ENCODE data around the gene MB. TPM values are rescaled to one million over a fixed set of nuclear protein-coding genes. Genes with fewer than 3 reads are reported as not detected.

Gene MB
- total and polyA plus RNA-seq, 9 of the 15 experiments (the other 6 are each of a cell fraction or from before 2014, with no cell fraction given): not detected

DNA sequence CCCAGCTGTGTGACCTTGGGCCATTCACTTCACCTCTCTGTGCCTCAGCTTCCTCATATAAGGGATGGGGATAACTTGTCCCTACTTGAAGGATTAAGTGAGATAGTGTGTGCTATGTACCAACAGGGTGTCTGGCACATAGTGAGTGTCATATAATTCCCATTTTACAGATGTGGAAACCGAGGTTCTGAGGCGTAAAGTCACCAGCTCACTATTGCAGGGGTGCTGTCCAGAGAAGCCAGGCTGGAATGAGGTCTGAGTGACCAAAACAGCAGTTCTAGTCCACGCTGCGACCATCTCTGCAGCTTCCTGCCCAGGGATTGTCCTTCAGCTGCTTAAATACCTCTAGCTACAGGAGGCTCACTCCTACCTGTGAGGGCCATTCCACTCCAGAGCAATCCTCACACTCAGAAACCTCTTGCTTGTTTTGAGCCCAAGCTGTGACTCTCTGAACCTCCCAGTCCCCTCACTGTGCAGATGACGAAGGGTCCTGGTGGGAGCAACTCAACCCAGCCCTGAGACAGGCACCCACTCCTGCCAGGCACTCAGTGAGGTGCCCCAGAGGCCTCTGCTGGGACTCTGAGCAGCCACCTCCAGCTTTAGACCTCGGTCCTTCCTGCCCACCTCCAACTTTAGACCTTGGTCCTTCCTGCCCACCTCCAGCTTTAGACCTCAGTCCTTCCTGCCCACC, 5.8 kb downstream of the MB start (continued):
- TF ChIP-seq, protein P1, sequence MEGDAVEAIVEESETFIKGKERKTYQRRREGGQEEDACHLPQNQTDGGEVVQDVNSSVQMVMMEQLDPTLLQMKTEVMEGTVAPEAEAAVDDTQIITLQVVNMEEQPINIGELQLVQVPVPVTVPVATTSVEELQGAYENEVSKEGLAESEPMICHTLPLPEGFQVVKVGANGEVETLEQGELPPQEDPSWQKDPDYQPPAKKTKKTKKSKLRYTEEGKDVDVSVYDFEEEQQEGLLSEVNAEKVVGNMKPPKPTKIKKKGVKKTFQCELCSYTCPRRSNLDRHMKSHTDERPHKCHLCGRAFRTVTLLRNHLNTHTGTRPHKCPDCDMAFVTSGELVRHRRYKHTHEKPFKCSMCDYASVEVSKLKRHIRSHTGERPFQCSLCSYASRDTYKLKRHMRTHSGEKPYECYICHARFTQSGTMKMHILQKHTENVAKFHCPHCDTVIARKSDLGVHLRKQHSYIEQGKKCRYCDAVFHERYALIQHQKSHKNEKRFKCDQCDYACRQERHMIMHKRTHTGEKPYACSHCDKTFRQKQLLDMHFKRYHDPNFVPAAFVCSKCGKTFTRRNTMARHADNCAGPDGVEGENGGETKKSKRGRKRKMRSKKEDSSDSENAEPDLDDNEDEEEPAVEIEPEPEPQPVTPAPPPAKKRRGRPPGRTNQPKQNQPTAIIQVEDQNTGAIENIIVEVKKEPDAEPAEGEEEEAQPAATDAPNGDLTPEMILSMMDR (IDR thresholded peaks at IDR 0.05 in 2 of 3, conservative IDR thresholded peaks at IDR 0.05 in 1 of 3; ENCODE audit: insufficient read depth in 2 of 3, low read depth in 1 of 3, low read length in 3 of 3): no peak
- TF ChIP-seq SMARCA5 (IDR thresholded peaks at IDR 0.05) (peak; percentile 61; the same call in 1 of the 2 replicates), POLR2G (IDR thresholded peaks at IDR 0.05; ENCODE audit: low read depth, low read length) (no peak), ADNP (tag; IDR thresholded peaks at IDR 0.05) (0 out of 2 replicates have a peak, but pooled peaks have one; percentile 55)

DNA sequence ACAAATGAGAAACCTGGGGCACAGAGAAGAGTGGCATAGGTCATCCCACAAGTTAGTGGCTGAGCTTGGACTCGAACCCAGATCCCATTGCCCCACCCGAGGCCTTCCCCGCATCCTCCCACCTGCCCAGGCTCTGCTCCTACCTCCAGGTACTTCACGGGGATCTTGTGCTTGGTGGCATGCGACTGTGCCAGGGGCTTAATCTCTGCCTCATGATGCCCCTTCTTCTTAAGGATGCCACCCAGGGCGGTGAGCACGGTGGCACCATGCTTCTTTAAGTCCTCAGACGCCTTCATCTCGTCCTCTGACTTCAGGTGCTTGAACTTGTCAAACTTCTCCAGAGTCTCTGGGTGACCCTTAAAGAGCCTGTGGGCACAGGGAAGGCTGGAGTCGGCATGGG, 6.4 kb downstream of the MB start:
- Histone ChIP-seq H3K27ac (ENCODE audit: extremely low read depth, low read depth, low read length) (no peak overlapping the region), H3K79me2 (ENCODE audit: control insufficient read depth, insufficient read depth, low read length) (no peaks in the 10 kb centered on the region), H3K9ac (ENCODE audit: insufficient read depth in 1 of 2, low read depth in 2 of 2, low read length in 2 of 2) (no peak overlapping the region), H3K36me3 (ENCODE audit: control insufficient read depth, insufficient read depth, low read length) (no peaks in the 10 kb centered on the region), H3K9me1 (ENCODE audit: control insufficient read depth, insufficient read depth, low read length) (no peaks in the 10 kb centered on the region), H4K20me1 (replicated peaks; ENCODE audit: control insufficient read depth, insufficient read depth, low read length) (no peaks in the 10 kb centered on the region), H3K4me2 (ENCODE audit: insufficient read depth, low read length) (no peak overlapping the region), H3K4me3 (no peak overlapping the region), H2AFZ (ENCODE audit: low read depth, low read length) (no peak overlapping the region), H3K9me3 (replicated peaks; ENCODE audit: control insufficient read depth, insufficient read depth, low read depth, low read length) (no peaks in the 10 kb centered on the region), H3K4me1 (replicated peaks in 1 of 2; ENCODE audit: control insufficient read depth in 2 of 2, insufficient read depth in 2 of 2, low read length in 2 of 2) (peaks cover 0 to 7% of the 10 kb centered on the region in 2 experiments; a peak in 3 of 5 replicates), H3K27me3 (ENCODE audit: control insufficient read depth in 2 of 2, insufficient read depth in 2 of 2, low read length in 2 of 2) (peaks cover 3 to 32% of the 10 kb centered on the region in 2 experiments; a peak in 3 of 5 replicates)
- FAIRE-seq (no peak), DNase-seq (ENCODE audit: extremely low read depth in 1 of 4, low spot score in 3 of 4) (no peak), ATAC-seq (no peak)
- in situ Hi-C loops (cut with MboI) (loop anchor here (10.0 kb wide), 1 partner anchor 514 kb away; no protein-coding TSS in a partner anchor), intact Hi-C loops (cut with micrococcal nuclease) (no loop called here)
- BruUV-seq (replicated peaks): no TSS peak
- POLR2A ChIA-PET: interaction anchor here (0.8 kb wide), 1 partner anchor 9 kb away, joined by 3 read pairs; no protein-coding TSS in a partner anchor
- CTCF ChIA-PET (ENCODE audit: low intra/inter-chr PET ratio): no interaction called here
- 2% methylated on average over 10 of the region's 10 CpGs for WGBS (ENCODE audit: insufficient coverage, low coverage, missing lambda C conversion rate)
- TF ChIP-seq, protein P2, sequence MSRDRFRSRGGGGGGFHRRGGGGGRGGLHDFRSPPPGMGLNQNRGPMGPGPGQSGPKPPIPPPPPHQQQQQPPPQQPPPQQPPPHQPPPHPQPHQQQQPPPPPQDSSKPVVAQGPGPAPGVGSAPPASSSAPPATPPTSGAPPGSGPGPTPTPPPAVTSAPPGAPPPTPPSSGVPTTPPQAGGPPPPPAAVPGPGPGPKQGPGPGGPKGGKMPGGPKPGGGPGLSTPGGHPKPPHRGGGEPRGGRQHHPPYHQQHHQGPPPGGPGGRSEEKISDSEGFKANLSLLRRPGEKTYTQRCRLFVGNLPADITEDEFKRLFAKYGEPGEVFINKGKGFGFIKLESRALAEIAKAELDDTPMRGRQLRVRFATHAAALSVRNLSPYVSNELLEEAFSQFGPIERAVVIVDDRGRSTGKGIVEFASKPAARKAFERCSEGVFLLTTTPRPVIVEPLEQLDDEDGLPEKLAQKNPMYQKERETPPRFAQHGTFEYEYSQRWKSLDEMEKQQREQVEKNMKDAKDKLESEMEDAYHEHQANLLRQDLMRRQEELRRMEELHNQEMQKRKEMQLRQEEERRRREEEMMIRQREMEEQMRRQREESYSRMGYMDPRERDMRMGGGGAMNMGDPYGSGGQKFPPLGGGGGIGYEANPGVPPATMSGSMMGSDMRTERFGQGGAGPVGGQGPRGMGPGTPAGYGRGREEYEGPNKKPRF (IDR thresholded peaks at IDR 0.05; ENCODE audit: low read depth, low read length): no peak
- TF ChIP-seq ZEB2 (IDR thresholded peaks at IDR 0.05) (no peak), NCOA4 (IDR thresholded peaks at IDR 0.05; ENCODE audit: partially characterized antibody) (no peak), SREBF1 (IDR thresholded peaks at IDR 0.05; ENCODE audit: borderline replicate concordance, low read depth, low read length) (no peak), NR4A1 (CRISPR knock-in tag; IDR thresholded peaks at IDR 0.05) (no peak), NR4A1 (tag; IDR thresholded peaks at IDR 0.05) (no peak)
- TF ChIP-seq, protein P3, sequence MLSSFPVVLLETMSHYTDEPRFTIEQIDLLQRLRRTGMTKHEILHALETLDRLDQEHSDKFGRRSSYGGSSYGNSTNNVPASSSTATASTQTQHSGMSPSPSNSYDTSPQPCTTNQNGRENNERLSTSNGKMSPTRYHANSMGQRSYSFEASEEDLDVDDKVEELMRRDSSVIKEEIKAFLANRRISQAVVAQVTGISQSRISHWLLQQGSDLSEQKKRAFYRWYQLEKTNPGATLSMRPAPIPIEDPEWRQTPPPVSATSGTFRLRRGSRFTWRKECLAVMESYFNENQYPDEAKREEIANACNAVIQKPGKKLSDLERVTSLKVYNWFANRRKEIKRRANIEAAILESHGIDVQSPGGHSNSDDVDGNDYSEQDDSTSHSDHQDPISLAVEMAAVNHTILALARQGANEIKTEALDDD (IDR thresholded peaks at IDR 0.05): no peak
- TF ChIP-seq, protein P4, sequence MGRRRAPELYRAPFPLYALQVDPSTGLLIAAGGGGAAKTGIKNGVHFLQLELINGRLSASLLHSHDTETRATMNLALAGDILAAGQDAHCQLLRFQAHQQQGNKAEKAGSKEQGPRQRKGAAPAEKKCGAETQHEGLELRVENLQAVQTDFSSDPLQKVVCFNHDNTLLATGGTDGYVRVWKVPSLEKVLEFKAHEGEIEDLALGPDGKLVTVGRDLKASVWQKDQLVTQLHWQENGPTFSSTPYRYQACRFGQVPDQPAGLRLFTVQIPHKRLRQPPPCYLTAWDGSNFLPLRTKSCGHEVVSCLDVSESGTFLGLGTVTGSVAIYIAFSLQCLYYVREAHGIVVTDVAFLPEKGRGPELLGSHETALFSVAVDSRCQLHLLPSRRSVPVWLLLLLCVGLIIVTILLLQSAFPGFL (CRISPR knock-in tag; IDR thresholded peaks at IDR 0.05): no peak
- TF ChIP-seq, protein P5, sequence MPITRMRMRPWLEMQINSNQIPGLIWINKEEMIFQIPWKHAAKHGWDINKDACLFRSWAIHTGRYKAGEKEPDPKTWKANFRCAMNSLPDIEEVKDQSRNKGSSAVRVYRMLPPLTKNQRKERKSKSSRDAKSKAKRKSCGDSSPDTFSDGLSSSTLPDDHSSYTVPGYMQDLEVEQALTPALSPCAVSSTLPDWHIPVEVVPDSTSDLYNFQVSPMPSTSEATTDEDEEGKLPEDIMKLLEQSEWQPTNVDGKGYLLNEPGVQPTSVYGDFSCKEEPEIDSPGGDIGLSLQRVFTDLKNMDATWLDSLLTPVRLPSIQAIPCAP (CRISPR knock-in tag; IDR thresholded peaks at IDR 0.05; ENCODE audit: borderline replicate concordance): no peak
